Measurements from ENCODE around the gene STARD13.

Gene STARD13

DNA sequence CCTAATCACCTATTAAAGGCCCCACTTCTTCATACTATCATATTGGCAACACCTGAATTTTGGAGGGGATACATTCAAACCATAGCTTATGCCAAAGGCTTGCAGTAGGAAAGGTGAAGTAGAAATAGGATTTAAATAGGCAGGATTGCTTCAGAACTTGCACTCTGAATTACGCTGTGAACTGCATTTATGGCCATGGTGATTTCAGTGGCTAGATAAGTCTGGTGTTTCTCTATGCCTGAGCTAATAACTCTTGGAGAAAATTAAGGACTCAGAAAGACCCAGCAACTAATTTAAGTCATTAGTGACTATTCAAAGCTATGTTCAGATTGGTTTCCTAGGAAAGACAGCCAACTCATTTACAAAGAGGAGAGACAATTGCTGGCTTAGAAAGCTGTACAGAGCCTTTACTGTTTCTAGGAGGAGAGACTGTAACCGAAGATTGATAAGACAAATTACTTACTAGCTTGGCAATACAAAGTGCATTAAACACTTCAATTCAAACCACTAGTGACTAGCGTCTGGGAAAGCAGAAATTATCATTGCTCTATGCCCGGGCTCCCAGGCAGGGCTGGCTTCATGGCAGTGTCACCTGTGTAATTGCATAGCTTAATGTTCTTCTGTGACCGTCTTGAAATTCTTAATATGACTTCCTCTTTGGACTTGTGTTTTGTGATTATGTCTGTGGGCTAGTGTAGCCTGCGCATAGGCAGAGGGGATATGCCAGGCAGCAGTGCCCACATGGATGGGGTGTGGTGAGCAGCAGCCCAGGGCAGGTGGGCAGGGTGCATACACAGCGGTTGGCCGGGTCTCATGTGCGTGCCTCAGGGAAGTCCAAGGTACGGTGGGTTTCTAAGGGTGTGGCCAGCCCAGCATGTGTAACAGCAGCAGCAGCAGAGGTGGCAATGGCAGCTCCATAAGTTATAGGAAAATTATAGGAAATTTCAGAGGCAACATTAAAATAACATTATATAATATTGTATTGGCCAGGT, 209.3 kb downstream of the STARD13 start:
- no peak for DNase-seq

DNA sequence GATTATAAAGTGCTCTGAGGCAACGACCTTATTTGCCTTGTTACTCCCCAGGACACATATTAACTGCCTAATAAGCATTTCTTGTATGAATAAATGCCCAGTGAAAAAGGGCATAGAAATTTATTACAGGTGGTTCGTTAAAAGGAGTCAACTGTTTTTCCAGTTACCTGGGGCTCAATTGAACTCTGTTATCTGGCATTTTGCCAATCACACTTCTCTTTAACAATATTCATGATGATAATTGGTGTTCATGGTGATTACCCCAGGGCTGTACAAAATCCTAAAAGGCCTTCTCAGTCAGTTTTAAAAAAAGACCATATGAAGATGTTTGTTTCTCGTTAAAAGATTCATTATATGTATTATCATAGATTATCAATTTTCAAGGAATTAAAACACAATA, 212.2 kb downstream of the STARD13 start:
- DNase-seq = no peak

DNA sequence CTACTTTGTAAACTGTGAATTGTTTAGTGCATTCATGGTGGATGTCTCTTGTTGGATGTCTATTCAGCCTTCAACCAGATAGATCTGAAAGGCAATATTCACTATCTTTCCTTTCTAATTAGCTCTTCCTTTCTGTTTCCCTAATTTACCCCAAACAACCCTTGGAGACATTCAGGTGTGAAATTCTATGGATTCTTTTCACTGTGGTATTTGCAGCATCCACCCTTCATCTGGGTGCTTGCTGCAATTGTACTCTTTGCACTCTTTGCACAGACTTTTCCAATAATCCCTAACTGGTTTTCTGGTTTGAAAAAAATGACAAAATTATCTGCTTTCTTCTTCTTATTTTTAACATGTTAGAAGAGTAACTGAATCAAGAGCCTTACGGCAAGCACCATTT, 212.8 kb downstream of the STARD13 start:
- DNase-seq = no peak

DNA sequence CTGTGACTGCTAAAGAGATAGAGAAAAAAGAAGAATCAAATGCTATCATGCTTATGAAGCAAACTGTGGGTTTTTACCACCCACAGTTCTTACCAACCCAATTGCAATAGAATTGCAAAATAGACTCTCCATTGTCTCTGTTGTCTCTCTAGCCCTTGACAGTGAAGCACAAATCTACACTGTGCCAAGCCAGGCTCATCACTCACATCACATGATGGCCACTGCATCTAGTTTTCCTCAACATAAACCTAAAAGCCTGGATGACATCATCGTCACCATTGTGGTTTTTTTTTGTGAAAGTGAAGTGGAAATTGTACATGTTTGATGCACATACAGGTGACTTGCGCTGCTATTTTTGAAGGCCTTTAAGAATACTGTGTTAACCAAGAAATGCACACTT, 213.3 kb downstream of the STARD13 start:
- DNase-seq = peak; percentile 43 to 79 (median 59)

DNA sequence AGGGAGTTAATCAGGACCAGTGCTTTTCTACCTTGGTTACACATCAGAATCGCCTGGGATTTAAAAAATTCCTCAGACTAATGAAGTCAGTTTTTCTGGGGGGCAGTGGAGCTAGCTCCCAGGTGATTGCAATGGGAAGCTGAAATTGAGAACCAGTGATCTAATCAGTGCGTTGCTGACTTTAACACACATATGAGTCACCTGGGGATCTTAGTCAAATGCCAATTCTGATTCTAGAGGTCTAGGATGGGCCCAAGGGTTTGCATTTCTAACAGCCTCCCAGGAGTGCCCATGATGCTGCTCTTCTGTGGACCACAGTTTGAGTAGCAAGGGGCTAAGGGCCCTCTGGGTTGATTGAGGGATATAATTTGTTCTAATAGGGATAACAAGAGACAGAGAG, 214.8 kb downstream of the STARD13 start:
- DNase-seq = no peak

DNA sequence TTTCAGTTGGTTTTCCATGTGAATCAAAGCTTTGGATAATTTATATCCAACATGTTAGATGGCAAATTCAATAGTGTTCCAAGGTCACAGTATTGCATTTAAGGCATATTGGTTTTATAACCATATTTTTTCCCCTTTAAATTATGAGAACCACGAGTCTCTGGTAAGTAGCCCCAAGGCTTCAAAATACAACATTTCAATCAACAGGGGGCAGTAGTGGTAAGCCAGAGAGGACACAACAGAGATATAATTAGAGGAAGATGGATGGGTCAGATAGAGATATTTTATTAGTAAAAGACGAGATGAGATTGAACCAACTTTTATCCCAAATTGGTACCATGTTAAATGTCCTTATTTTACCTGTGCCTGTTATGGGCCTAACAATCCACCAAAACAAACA, 216.2 kb downstream of the STARD13 start:
- peak; percentile 21 to 59 (median 44) for DNase-seq

DNA sequence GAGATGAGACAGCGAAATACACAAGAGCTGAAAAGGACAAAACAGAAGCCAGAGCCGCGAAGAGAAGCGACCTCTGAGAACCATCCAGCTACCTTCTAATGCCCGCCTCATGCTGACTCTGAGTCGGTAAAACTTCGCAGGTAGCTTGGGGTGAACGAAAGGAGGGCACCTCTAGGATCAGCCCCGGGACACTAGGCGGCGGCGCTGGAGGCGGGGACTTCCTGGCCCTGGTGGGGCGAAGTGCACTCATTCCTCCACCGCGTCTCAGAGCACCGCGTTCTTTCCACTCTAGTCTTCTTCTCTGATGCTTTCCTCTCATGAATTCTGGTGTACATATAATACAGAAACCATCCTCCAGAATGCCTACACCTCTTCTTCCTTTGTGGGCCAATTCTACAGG, 219.2 kb downstream of the STARD13 start:
- DNase-seq = no peak

DNA sequence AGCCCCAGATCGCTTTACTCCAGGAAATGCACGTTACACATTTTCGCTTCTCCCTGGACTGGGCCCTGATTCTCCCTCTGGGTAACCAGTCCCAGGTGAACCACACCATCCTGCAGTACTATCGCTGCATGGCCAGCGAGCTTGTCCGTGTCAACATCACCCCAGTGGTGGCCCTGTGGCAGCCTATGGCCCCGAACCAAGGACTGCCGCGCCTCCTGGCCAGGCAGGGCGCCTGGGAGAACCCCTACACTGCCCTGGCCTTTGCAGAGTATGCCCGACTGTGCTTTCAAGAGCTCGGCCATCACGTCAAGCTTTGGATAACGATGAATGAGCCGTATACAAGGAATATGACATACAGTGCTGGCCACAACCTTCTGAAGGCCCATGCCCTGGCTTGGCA, 224.7 kb downstream of the STARD13 start:
- DNase-seq = no peak

DNA sequence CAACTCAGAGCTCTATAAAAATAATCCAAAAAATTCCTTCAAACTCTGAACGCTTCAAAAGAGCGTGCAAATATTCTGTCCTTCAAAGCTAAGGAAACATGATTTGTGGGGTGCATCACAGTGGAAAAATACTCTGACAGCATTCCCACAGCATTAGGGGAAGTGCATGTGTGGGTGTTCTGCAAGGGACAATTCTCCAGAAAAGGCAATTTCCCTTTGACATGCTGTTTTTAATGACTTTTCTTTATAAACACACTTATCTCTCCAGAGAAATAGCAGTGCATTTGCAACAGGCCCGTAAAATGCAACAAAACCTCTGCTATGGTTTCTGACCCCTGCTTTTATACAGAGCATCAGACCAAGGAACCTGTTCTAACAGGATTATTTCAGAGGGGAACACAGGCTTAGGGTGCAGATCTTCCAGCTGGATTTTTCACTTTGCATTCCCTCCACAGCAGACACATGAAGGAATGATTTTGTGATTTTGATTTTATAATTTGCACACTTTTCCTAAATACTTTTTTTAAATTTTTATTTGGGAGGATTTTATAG, 226.7 kb downstream of the STARD13 start:
- DNase-seq = peak; percentile 18 to 55 (median 48)

DNA sequence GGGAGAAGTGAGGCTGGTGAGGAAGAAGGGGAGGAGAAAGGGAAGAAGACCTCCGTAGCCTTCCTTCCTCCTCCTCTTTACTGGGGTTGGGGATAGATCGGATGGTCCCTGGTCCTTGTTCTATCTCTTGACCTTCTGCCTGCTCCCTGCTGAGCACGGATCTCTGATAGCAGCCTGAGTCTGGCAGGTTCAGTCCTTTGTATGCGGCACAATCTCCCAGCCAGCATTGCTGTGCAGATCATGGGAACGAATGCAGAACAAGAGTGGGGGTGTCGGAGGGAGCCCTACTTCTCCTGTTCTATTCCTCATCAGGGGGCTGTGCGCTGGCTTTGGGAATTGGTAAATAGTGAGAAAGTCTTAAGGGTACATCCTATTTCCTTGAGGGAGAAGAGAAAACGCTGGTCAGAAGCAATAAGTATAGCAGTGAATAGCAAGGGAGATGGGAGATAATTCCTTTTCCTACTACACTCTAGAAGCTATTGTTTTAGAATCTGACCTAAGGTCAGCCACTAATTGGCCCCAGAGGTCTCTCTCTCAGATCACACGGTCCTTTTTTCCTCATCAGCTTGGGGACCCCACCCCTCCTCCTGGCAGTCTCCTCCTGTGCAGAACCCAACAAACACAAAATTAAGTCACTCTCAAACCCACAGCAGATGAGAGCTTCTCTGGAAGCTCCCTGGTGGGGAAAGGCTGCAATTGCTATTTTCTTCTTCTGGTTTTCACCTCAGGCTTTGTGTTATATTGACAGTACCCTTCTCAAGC, 228.4 kb downstream of the STARD13 start:
- DNase-seq = peak in 3 of 4 experiments; percentile 10 to 35 (median 22)

DNA sequence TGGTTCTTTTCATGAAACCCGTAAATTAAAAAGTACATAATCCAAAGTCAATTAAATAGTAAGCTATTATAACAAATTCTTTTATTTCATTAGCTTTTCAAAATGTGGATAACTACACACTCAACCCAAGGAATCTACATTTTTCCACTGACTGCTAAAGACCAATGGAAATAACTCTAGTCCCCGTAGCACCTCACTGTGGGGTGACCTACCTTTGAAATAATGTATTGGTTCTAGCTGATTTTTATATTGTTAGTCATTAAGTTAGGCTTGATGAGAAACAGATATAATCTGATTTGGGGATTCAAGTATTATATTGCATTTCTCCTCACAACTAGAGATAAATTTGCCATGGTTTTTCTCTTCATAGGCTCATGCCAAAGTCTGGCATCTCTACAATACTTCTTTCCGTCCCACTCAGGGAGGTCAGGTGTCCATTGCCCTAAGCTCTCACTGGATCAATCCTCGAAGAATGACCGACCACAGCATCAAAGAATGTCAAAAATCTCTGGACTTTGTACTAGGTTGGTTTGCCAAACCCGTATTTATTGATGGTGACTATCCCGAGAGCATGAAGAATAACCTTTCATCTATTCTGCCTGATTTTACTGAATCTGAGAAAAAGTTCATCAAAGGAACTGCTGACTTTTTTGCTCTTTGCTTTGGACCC, 232.0 kb downstream of the STARD13 start:
- no peak for DNase-seq

Measured in suppressor macrophage (primary cell).